Skeletal muscle satellite cell (primary cell): Measurements from ENCODE around the gene SERPINB1.
"Not testable (repeated sequence)": the region's sequence is repeated elsewhere in the genome, so short reads cannot be mapped to it uniquely, and the experiment has no call there.

Experiments
- H3K27me3 ChIP-seq: 2 replicates; pipeline ENCODE4 v1.7.0; 2013; ENCODE audit warnings: low read length; ENCODE audit not compliant: control insufficient read depth, insufficient read depth
- H3K36me3 ChIP-seq: 2 replicates; pipeline ENCODE4 v1.7.0; 2013; ENCODE audit warnings: mild to moderate bottlenecking, control low read depth, low read length; ENCODE audit not compliant: insufficient read depth
- H3K4me1 ChIP-seq: 2 replicates; pipeline ENCODE4 v1.7.0; 2013; ENCODE audit warnings: low read length; ENCODE audit not compliant: control insufficient read depth, insufficient read depth
- H3K4me2 ChIP-seq: 2 replicates; pipeline ENCODE4 v1.7.0; 2013; ENCODE audit warnings: mild to moderate bottlenecking, low read length
- H3K4me3 ChIP-seq: 2 replicates; pipeline ENCODE4 v1.7.0; 2013; ENCODE audit warnings: low read length
- H3K9ac ChIP-seq: 2 replicates; pipeline ENCODE4 v1.7.0; 2013; ENCODE audit warnings: mild to moderate bottlenecking, low read depth, low read length, moderate library complexity
- H3K9me3 ChIP-seq: replicated peaks from 2 replicates; pipeline ENCODE4 v1.7.0; 2013; ENCODE audit warnings: mild to moderate bottlenecking, control low read depth, low read length

Gene SERPINB1

GRCh38 chr6:2862712-2863181 is 21.1 kb upstream of the SERPINB1 start:
- Histone ChIP-seq H3K4me1 (peaks cover 25% of the 10 kb centered on the region), H3K4me3 (no peak overlapping the region), H3K9me3 (no peaks in the 10 kb centered on the region), H3K27me3 (no peaks in the 10 kb centered on the region), H3K9ac (no peak overlapping the region), H3K36me3 (no peaks in the 10 kb centered on the region), H3K4me2 (no peak overlapping the region)

DNA sequence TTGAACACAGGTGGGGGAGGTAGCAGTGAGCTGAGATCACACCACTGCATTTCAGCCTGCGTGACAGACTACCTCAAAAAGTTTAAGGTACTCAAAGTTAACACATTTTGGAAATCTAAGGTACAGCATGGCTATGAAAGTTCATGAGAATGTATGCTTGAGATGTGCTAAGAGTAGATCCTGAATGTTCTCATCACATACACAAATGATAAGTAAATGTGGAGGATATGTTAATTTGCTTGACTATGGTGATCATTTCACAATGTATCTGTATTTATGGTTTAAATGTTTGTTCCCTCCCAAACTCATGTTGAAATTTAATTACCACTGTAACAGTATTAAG is 20.1 kb upstream of the SERPINB1 start:
- Histone ChIP-seq H3K4me2 (no peak overlapping the region), H3K4me1 (peaks cover 25% of the 10 kb centered on the region), H3K4me3 (no peak overlapping the region), H3K9me3 (no peaks in the 10 kb centered on the region), H3K27me3 (no peaks in the 10 kb centered on the region), H3K36me3 (no peaks in the 10 kb centered on the region), H3K9ac (no peak overlapping the region)

DNA sequence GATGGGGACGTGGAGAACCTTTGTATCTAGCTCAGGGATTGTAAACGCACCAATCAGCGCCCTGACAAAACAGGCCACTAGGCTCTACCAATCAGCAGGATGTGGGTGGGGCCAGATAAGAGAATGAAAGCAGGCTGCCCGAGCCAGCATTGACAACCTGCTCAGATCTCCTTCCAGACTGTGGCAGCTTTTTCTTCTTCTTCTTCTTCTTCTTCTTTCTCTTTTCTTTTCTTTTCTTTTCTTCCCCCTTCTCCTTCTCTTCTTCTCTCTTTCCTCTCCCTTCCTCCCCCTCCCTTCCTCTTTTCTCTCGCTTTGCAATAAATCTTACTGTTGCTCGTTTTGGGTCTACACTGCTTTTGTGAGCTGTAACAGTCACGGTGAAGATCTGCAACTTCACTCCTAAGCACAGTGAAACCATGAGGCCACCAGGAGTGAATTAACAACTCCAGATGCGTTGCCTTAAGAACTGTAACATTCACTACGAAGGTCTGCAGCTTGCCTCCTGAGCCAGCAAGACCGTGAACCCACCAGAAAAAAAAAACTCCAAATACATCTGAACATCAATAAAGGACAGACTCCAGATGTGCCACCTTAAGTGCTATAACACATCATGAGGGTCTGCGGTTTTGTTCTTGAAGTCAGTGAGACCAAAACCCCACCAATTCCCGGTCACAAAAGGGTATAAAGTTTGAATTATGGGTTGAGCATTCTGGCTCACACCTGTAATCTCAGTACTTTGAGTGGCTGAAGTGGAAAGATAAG is 19.6 kb upstream of the SERPINB1 start:
- Histone ChIP-seq H3K4me3 (no peak overlapping the region), H3K9me3 (no peaks in the 10 kb centered on the region), H3K27me3 (no peaks in the 10 kb centered on the region), H3K4me2 (no peak overlapping the region), H3K4me1 (peaks cover 22% of the 10 kb centered on the region), H3K9ac (no peak overlapping the region), H3K36me3 (no peaks in the 10 kb centered on the region)

- not testable (repeated sequence) for H3K27me3 ChIP-seq, H3K36me3 ChIP-seq, H3K9me3 ChIP-seq, H3K4me2 ChIP-seq, H3K9ac ChIP-seq, H3K4me3 ChIP-seq
- H3K4me1 ChIP-seq = peaks cover 16% of the 10 kb centered on the region
These were observed 19.0 kb upstream of the SERPINB1 start for GRCh38 chr6:2860706-2861059.

DNA sequence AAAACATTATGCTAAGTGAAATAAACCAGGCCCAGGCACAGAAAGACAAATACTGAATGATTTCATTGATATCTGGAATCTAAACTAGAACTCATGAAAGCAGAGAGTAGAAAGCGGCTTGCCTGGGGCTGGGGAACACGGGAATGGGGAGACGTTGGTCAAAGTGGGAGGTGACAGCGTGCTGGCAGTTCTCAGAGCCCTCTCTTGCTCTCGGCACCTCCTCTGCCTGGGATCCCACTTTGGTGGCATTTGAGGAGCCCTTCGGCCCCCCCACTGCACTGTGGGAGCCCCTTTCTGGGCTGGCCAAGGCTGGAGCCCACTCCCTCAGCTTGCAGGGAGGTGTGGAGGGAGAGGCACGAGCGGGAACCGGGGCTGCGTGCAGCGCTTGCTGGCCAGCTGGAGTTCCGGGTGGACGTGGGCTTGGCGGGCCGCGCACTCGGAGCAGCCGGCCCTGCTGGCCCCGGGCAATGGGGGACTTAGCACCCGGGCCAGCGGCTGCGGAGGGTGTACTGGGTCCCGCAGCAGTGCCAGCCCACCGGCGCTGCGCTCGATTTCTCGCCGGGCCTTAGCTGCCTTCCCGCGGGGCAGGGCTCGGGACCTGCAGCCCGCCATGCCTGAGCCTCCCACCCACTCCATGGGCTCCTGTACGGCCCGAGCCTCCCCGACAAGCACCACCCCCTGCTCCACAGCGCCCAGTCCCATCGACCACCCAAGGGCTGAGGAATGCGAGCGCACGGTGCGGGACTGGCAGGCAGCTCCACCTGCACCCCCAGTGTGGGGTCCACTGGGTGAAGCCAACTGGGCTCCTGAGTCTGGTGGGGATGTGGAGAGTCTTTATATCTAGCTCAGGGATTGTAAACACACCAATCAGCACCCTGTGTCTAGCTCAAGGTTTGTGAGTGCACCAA is 18.4 kb upstream of the SERPINB1 start:
- not testable (repeated sequence) for H3K9ac ChIP-seq, H3K4me2 ChIP-seq, H3K36me3 ChIP-seq, H3K4me3 ChIP-seq, H3K27me3 ChIP-seq, H3K9me3 ChIP-seq
- peaks cover 17% of the 10 kb centered on the region for H3K4me1 ChIP-seq

DNA sequence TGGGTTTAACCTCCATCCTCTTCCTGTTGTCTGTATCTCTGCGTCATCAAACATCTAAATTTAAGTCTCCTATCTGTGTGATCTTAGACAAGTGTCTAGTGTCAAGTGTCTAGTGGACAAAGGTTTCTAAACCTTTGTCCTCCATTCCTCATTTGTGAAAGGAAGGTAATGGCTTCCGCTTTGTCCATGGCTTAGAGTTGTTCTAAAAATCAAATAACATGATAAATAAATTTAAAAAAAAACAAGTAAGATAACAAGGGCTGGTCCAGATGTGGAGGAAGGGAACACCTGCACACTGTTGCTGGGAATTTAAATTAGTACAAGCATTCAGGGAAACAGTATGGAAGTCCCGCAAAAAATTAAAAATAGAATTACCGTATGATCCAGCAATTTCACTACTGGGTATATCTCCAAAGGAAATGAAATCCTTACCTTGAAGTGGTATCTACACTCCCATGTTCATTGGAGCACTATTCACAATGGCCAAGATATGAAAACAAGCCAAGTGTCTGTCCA is 17.6 kb upstream of the SERPINB1 start:
- H3K9me3 ChIP-seq = no peaks in the 10 kb centered on the region
- H3K4me1 ChIP-seq = peaks cover 25% of the 10 kb centered on the region
- no peak overlapping the region for H3K9ac ChIP-seq
- no peak overlapping the region for H3K4me3 ChIP-seq
- no peak overlapping the region for H3K4me2 ChIP-seq
- H3K27me3 ChIP-seq = no peaks in the 10 kb centered on the region
- no peaks in the 10 kb centered on the region for H3K36me3 ChIP-seq

DNA sequence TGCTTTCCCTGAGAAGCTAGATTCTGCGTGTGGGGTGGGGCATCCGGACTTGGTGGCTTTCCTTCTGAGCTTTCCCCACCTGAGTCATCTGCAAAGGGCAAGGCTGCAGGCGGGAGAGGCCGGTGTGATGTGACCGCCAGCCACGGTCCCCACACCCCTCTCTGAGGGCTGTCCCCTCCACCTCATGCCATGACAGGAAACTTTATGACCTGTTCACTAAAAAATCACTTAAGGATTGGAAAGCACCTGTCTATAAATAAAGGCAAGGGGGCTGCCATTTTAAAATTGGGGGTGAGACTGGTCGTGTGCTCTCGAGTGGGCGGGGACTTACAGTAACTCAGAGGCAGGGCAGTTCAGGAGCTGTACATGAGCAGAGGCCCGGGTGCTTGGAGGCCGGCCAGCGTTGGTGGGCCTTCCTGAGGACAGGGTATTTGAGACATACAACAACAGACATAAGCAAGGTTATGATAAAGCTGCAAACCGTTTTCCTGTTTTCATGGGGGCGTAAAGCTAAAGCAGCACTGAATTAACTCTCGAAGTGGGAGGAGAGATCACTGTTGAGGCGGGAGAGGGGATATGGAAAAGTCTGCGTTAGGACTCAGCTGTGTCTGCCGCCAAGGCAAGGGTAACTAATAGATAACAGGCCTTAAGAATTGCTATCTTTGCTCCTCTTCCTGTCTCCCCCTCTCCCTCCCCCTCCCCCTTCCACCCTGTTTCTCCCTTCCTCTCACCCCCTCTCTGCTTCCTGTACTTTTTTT is 16.1 kb upstream of the SERPINB1 start:
- no peaks in the 10 kb centered on the region for H3K27me3 ChIP-seq
- no peaks in the 10 kb centered on the region for H3K9me3 ChIP-seq
- H3K9ac ChIP-seq = no peak overlapping the region
- peaks cover 31% of the 10 kb centered on the region for H3K4me1 ChIP-seq
- no peak overlapping the region for H3K4me2 ChIP-seq
- no peaks in the 10 kb centered on the region for H3K36me3 ChIP-seq
- H3K4me3 ChIP-seq = no peak overlapping the region

DNA sequence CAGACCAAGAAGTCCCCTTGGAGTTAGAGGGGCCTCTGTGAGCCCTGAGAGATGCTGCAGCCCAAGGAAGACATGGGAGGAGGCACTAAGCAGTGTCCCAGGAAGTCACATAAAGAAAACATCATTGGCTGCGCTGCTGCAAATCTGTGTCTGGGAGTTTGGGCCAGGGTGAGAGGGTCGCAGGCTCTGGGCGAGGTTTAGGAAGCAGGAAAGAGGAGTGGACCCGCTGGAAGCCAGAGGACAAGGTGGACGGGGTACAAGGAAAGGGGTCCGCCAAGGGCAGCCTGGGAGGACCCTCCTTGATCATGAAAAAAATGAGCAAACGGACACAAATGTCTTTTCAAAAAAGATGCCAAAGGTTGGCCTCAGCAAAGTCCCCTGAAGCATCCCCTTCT is 15.5 kb upstream of the SERPINB1 start:
- Histone ChIP-seq H3K9ac (no peak overlapping the region), H3K4me2 (no peak overlapping the region), H3K36me3 (no peaks in the 10 kb centered on the region), H3K27me3 (no peaks in the 10 kb centered on the region), H3K9me3 (no peaks in the 10 kb centered on the region), H3K4me3 (no peak overlapping the region), H3K4me1 (peaks cover 31% of the 10 kb centered on the region)

DNA sequence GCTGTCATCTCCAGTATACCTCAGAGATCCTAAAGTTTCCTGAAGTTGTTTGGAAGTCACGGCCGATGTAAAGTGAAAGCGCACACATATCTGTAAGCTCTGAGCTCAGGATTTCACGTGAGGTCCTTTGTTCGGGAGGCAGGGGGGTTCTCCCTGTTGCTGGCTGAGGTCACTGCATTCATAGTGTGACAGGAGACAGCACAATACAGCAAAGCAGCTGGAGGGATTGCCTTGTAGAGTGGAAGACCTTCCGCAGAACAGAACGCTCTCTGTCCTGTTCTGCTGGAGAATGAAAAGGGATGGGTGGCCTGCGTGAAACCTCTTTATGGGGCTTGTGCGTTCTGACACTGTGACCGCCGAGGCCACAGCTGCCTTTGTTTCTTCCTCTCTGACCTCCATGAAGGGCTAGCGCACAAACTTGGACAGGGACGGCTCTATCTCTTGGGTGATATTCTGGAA is 13.4 kb upstream of the SERPINB1 start:
- Histone ChIP-seq H3K27me3 (no peaks in the 10 kb centered on the region), H3K9me3 (no peaks in the 10 kb centered on the region), H3K4me2 (peak overlapping the region; percentile 84), H3K9ac (peak overlapping the region; percentile 88), H3K4me3 (peak overlapping the region; percentile 69), H3K36me3 (no peaks in the 10 kb centered on the region), H3K4me1 (peaks cover 37% of the 10 kb centered on the region)

DNA sequence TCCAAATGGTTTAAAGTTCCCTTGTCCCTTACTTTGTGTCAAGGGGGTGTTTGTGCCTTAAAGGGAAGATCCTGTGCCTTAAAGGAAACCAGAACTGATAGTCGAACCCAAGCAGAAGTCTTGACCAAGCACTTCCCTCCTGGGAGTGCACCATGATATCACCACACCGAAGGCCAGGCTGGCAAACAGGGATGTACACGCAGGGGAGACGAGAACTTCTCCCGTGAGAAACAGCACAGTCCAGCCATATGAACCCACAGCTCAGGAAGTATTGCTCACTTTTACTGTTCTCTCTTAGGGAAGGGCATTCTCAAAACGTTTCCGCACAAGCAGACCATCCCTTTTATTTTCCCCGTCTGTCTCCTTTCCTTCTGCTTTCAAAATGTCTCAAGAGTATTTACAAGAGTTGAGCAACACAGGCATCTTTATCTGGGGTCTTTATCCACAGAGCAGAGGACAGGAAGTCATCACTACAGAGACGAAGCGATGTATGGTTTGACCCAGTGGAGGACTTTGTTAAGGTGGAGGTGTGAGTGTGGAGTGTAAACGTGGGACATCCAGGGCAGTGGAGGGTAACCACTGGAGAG is 12.8 kb upstream of the SERPINB1 start:
- peak overlapping the region; percentile 84 for H3K4me2 ChIP-seq
- peak overlapping the region; percentile 69 for H3K4me3 ChIP-seq
- H3K27me3 ChIP-seq = no peaks in the 10 kb centered on the region
- H3K4me1 ChIP-seq = peaks cover 37% of the 10 kb centered on the region
- no peaks in the 10 kb centered on the region for H3K36me3 ChIP-seq
- H3K9me3 ChIP-seq = no peaks in the 10 kb centered on the region
- H3K9ac ChIP-seq = peak overlapping the region; percentile 88
